Measurements from ENCODE around the gene GRK5.

GRK5 gene

GRCh38 chr10:119416855-119417254, 209.5 kb downstream of the GRK5 start:
- Histone ChIP-seq H4K8ac (ENCODE audit: low read depth, low read length) (no peak overlapping the region), H3K27me3 (ENCODE audit: control insufficient read depth in 3 of 3, insufficient read depth in 3 of 3, low read depth in 1 of 3, low read length in 3 of 3) (no peaks in the 10 kb centered on the region), H3K36me3 (replicated peaks in 1 of 2; ENCODE audit: control insufficient read depth in 2 of 2, insufficient read depth in 2 of 2, low read length in 2 of 2) (no peaks in the 10 kb centered on the region), H2BK5ac (ENCODE audit: low read length) (no peak overlapping the region), H2AFZ (ENCODE audit: low read length) (no peak overlapping the region), H3K18ac (ENCODE audit: low read length) (peak overlapping the region; percentile 20), H2BK120ac (ENCODE audit: low read depth, low read length) (no peak overlapping the region), H2AK5ac (ENCODE audit: low read depth, low read length) (peak overlapping the region; percentile 68), H3K27ac (replicated peaks; ENCODE audit: low read length) (no peak overlapping the region), H3K4me1 (ENCODE audit: control insufficient read depth in 2 of 2, insufficient read depth in 1 of 2, low read depth in 1 of 2, low read length in 2 of 2) (peaks cover 15 to 23% of the 10 kb centered on the region in 2 donors), H3K4ac (ENCODE audit: low read length) (no peak overlapping the region), H4K91ac (ENCODE audit: low read depth, low read length, poor library complexity) (no peak overlapping the region), H3K9me3 (replicated peaks in 1 of 2; ENCODE audit: control insufficient read depth in 2 of 2, insufficient read depth in 1 of 2, low read depth in 1 of 2, low read length in 2 of 2) (no peaks in the 10 kb centered on the region), H3K79me1 (ENCODE audit: low read depth, low read length) (peaks cover 2% of the 10 kb centered on the region), H3K23ac (ENCODE audit: low read depth, low read length, poor library complexity) (peak overlapping the region; percentile 6), H3K9ac (ENCODE audit: low read depth, low read length, poor library complexity) (peak overlapping the region; percentile 53), H3K4me2 (ENCODE audit: insufficient read depth, low read length, poor library complexity, severe bottlenecking) (no peak overlapping the region), H3K14ac (ENCODE audit: low read length) (no peak overlapping the region), H2BK12ac (ENCODE audit: low read length) (no peak overlapping the region), H3K4me3 (ENCODE audit: low read length in 2 of 2) (no peak overlapping the region), H2BK15ac (ENCODE audit: low read length) (no peak overlapping the region)
- peak; percentile 52 for DNase-seq (ENCODE audit: low spot score)
- WGBS, 2 donors (ENCODE audit: extremely low coverage in 2 of 2, insufficient read length in 2 of 2, insufficient replicate concordance in 1 of 2) = no CpG with 5 or more reads among the region's 10 CpGs

GRCh38 chr10:119417852-119418251, 210.5 kb downstream of the GRK5 start:
- Histone ChIP-seq H4K8ac (ENCODE audit: low read depth, low read length) (no peak overlapping the region), H3K23ac (ENCODE audit: low read depth, low read length, poor library complexity) (no peak overlapping the region), H2BK120ac (ENCODE audit: low read depth, low read length) (no peak overlapping the region), H3K4me1 (ENCODE audit: control insufficient read depth in 2 of 2, insufficient read depth in 1 of 2, low read depth in 1 of 2, low read length in 2 of 2) (peaks cover 14 to 22% of the 10 kb centered on the region in 2 donors), H4K91ac (ENCODE audit: low read depth, low read length, poor library complexity) (no peak overlapping the region), H3K14ac (ENCODE audit: low read length) (no peak overlapping the region), H2AK5ac (ENCODE audit: low read depth, low read length) (no peak overlapping the region), H2BK15ac (ENCODE audit: low read length) (no peak overlapping the region), H3K27me3 (ENCODE audit: control insufficient read depth in 3 of 3, insufficient read depth in 3 of 3, low read depth in 1 of 3, low read length in 3 of 3) (no peaks in the 10 kb centered on the region), H3K27ac (replicated peaks; ENCODE audit: low read length) (no peak overlapping the region), H3K9ac (ENCODE audit: low read depth, low read length, poor library complexity) (no peak overlapping the region), H3K4me3 (ENCODE audit: low read length in 2 of 2) (no peak overlapping the region), H3K4ac (ENCODE audit: low read length) (no peak overlapping the region), H3K18ac (ENCODE audit: low read length) (no peak overlapping the region), H3K4me2 (ENCODE audit: insufficient read depth, low read length, poor library complexity, severe bottlenecking) (no peak overlapping the region), H3K9me3 (replicated peaks in 1 of 2; ENCODE audit: control insufficient read depth in 2 of 2, insufficient read depth in 1 of 2, low read depth in 1 of 2, low read length in 2 of 2) (no peaks in the 10 kb centered on the region), H3K36me3 (replicated peaks in 1 of 2; ENCODE audit: control insufficient read depth in 2 of 2, insufficient read depth in 2 of 2, low read length in 2 of 2) (no peaks in the 10 kb centered on the region), H2AFZ (ENCODE audit: low read length) (no peak overlapping the region), H2BK12ac (ENCODE audit: low read length) (no peak overlapping the region), H3K79me1 (ENCODE audit: low read depth, low read length) (peaks cover 4% of the 10 kb centered on the region), H2BK5ac (ENCODE audit: low read length) (no peak overlapping the region)
- no CpG with 5 or more reads among the region's 9 CpGs for WGBS, 2 donors (ENCODE audit: extremely low coverage in 2 of 2, insufficient read length in 2 of 2, insufficient replicate concordance in 1 of 2)
- no peak for DNase-seq (ENCODE audit: low spot score)

- no peak overlapping the region for H3K4ac ChIP-seq (ENCODE audit: low read length)
- no peak overlapping the region for H2AK5ac ChIP-seq (ENCODE audit: low read depth, low read length)
- no peak overlapping the region for H2BK5ac ChIP-seq (ENCODE audit: low read length)
- H3K18ac ChIP-seq (ENCODE audit: low read length) = no peak overlapping the region
- peaks cover 5% of the 10 kb centered on the region for H3K79me1 ChIP-seq (ENCODE audit: low read depth, low read length)
- no peaks in the 10 kb centered on the region for H3K27me3 ChIP-seq (ENCODE audit: control insufficient read depth in 3 of 3, insufficient read depth in 3 of 3, low read depth in 1 of 3, low read length in 3 of 3)
- no peak overlapping the region for H3K4me2 ChIP-seq (ENCODE audit: insufficient read depth, low read length, poor library complexity, severe bottlenecking)
- H3K4me1 ChIP-seq (ENCODE audit: control insufficient read depth in 2 of 2, insufficient read depth in 1 of 2, low read depth in 1 of 2, low read length in 2 of 2) = peaks cover 10 to 17% of the 10 kb centered on the region in 2 donors
- H4K91ac ChIP-seq (ENCODE audit: low read depth, low read length, poor library complexity) = no peak overlapping the region
- no peak overlapping the region for H3K23ac ChIP-seq (ENCODE audit: low read depth, low read length, poor library complexity)
- H2BK15ac ChIP-seq (ENCODE audit: low read length) = no peak overlapping the region
- H3K9me3 ChIP-seq (replicated peaks in 1 of 2; ENCODE audit: control insufficient read depth in 2 of 2, insufficient read depth in 1 of 2, low read depth in 1 of 2, low read length in 2 of 2) = no peaks in the 10 kb centered on the region
- no peak for DNase-seq (ENCODE audit: low spot score)
- no peak overlapping the region for H3K4me3 ChIP-seq (ENCODE audit: low read length in 2 of 2)
- H2AFZ ChIP-seq (ENCODE audit: low read length) = no peak overlapping the region
- H4K8ac ChIP-seq (ENCODE audit: low read depth, low read length) = no peak overlapping the region
- no peak overlapping the region for H3K9ac ChIP-seq (ENCODE audit: low read depth, low read length, poor library complexity)
- no peaks in the 10 kb centered on the region for H3K36me3 ChIP-seq (replicated peaks in 1 of 2; ENCODE audit: control insufficient read depth in 2 of 2, insufficient read depth in 2 of 2, low read length in 2 of 2)
- no peak overlapping the region for H3K14ac ChIP-seq (ENCODE audit: low read length)
- WGBS, 2 donors (ENCODE audit: extremely low coverage in 2 of 2, insufficient read length in 2 of 2, insufficient replicate concordance in 1 of 2) = no CpG with 5 or more reads among the region's 4 CpGs
- no peak overlapping the region for H2BK12ac ChIP-seq (ENCODE audit: low read length)
- no peak overlapping the region for H2BK120ac ChIP-seq (ENCODE audit: low read depth, low read length)
- no peak overlapping the region for H3K27ac ChIP-seq (replicated peaks; ENCODE audit: low read length)
Observed at GRCh38 chr10:119418362-119418761, 211.0 kb downstream of the GRK5 start.

GRCh38 chr10:119419931-119420330, 212.6 kb downstream of the GRK5 start:
- no peak overlapping the region for H3K27ac ChIP-seq (replicated peaks; ENCODE audit: low read length)
- H2BK120ac ChIP-seq (ENCODE audit: low read depth, low read length) = no peak overlapping the region
- H3K23ac ChIP-seq (ENCODE audit: low read depth, low read length, poor library complexity) = no peak overlapping the region
- H3K4ac ChIP-seq (ENCODE audit: low read length) = no peak overlapping the region
- no peak overlapping the region for H3K14ac ChIP-seq (ENCODE audit: low read length)
- peaks cover 5% of the 10 kb centered on the region for H3K79me1 ChIP-seq (ENCODE audit: low read depth, low read length)
- H3K4me1 ChIP-seq (ENCODE audit: control insufficient read depth in 2 of 2, insufficient read depth in 1 of 2, low read depth in 1 of 2, low read length in 2 of 2) = peaks cover 8 to 9% of the 10 kb centered on the region in 2 donors
- no peaks in the 10 kb centered on the region for H3K36me3 ChIP-seq (replicated peaks in 1 of 2; ENCODE audit: control insufficient read depth in 2 of 2, insufficient read depth in 2 of 2, low read length in 2 of 2)
- DNase-seq (ENCODE audit: low spot score) = no peak
- no peaks in the 10 kb centered on the region for H3K9me3 ChIP-seq (replicated peaks in 1 of 2; ENCODE audit: control insufficient read depth in 2 of 2, insufficient read depth in 1 of 2, low read depth in 1 of 2, low read length in 2 of 2)
- no peak overlapping the region for H3K4me2 ChIP-seq (ENCODE audit: insufficient read depth, low read length, poor library complexity, severe bottlenecking)
- H3K9ac ChIP-seq (ENCODE audit: low read depth, low read length, poor library complexity) = no peak overlapping the region
- no peak overlapping the region for H4K8ac ChIP-seq (ENCODE audit: low read depth, low read length)
- no peaks in the 10 kb centered on the region for H3K27me3 ChIP-seq (ENCODE audit: control insufficient read depth in 3 of 3, insufficient read depth in 3 of 3, low read depth in 1 of 3, low read length in 3 of 3)
- H4K91ac ChIP-seq (ENCODE audit: low read depth, low read length, poor library complexity) = no peak overlapping the region
- no CpG with 5 or more reads among the region's 2 CpGs for WGBS, 2 donors (ENCODE audit: extremely low coverage in 2 of 2, insufficient read length in 2 of 2, insufficient replicate concordance in 1 of 2)
- H3K4me3 ChIP-seq (ENCODE audit: low read length in 2 of 2) = no peak overlapping the region
- H2BK12ac ChIP-seq (ENCODE audit: low read length) = no peak overlapping the region
- H2AFZ ChIP-seq (ENCODE audit: low read length) = no peak overlapping the region
- H3K18ac ChIP-seq (ENCODE audit: low read length) = no peak overlapping the region
- no peak overlapping the region for H2AK5ac ChIP-seq (ENCODE audit: low read depth, low read length)
- H2BK5ac ChIP-seq (ENCODE audit: low read length) = no peak overlapping the region
- no peak overlapping the region for H2BK15ac ChIP-seq (ENCODE audit: low read length)
